Measurements from ENCODE around the gene MDFIC. TPM values are rescaled to one million over a fixed set of nuclear protein-coding genes. Genes with fewer than 3 reads are reported as not detected.

MDFIC gene
- total RNA-seq, 2 donors from 2014 or later = 17.1 to 35.0 TPM

DNA sequence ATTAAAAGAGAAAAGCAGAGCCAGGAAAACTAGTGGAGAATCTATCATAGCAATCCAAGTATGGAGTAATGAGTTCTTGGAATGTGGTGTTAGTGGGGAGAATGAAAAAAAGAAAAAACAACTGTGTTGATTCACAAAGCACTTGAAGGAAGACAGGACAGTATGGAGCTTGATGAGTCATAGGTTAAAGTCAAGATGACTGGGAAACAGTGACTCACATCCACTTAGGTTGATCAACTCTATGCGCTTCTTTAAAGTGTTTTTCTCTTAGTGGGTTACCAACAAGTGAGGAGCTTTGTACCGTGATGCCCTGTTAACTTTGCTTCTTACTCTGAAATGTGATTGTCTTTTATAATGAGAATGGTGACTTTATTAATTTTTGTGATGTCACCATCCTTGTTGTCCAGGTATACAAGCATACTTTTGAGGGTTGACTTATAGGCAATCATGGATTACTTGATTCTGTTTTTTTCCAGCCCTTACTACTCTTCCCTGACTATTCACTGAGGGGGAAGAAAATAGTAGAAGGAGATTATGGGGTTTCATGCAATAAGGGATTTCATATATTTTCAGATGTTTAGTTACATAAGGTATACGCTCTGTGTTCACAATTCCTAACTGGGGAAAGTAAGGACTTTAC is 32.1 kb upstream of the MDFIC start:
- H3K4me1 ChIP-seq = no peaks in the 10 kb centered on the region
- TF ChIP-seq, protein P1, sequence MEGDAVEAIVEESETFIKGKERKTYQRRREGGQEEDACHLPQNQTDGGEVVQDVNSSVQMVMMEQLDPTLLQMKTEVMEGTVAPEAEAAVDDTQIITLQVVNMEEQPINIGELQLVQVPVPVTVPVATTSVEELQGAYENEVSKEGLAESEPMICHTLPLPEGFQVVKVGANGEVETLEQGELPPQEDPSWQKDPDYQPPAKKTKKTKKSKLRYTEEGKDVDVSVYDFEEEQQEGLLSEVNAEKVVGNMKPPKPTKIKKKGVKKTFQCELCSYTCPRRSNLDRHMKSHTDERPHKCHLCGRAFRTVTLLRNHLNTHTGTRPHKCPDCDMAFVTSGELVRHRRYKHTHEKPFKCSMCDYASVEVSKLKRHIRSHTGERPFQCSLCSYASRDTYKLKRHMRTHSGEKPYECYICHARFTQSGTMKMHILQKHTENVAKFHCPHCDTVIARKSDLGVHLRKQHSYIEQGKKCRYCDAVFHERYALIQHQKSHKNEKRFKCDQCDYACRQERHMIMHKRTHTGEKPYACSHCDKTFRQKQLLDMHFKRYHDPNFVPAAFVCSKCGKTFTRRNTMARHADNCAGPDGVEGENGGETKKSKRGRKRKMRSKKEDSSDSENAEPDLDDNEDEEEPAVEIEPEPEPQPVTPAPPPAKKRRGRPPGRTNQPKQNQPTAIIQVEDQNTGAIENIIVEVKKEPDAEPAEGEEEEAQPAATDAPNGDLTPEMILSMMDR (IDR thresholded peaks at IDR 0.05) = no peak
- H3K27ac ChIP-seq = no peak overlapping the region
- no peak overlapping the region for H3K4me3 ChIP-seq
- no peak for DNase-seq (ENCODE audit: low spot score)
- H3K27me3 ChIP-seq = no peaks in the 10 kb centered on the region
- no peaks in the 10 kb centered on the region for H3K36me3 ChIP-seq
- H3K9me3 ChIP-seq = no peaks in the 10 kb centered on the region

DNA sequence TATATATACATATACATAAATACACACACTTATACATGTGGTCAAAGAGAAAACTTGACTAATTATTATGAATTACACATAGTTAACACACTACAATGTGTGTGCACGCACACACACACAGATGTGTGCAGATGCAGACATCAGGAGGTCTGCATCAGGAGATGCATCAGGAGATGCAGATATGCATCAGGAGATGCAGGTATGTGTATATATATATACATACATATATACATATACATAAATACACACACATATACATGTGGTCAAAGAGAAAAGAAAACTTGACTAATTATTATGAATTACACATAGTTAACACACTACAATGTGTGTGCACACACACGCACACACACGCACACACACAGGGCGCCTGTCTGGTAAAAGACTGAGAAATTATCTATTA is 31.3 kb upstream of the MDFIC start:
- H3K27ac ChIP-seq = no peak overlapping the region
- no peaks in the 10 kb centered on the region for H3K36me3 ChIP-seq
- H3K27me3 ChIP-seq = no peaks in the 10 kb centered on the region
- TF ChIP-seq, protein P1 (IDR thresholded peaks at IDR 0.05) = no peak
- no peaks in the 10 kb centered on the region for H3K4me1 ChIP-seq
- DNase-seq (ENCODE audit: low spot score) = no peak
- H3K4me3 ChIP-seq = no peak overlapping the region
- H3K9me3 ChIP-seq = no peaks in the 10 kb centered on the region

DNA sequence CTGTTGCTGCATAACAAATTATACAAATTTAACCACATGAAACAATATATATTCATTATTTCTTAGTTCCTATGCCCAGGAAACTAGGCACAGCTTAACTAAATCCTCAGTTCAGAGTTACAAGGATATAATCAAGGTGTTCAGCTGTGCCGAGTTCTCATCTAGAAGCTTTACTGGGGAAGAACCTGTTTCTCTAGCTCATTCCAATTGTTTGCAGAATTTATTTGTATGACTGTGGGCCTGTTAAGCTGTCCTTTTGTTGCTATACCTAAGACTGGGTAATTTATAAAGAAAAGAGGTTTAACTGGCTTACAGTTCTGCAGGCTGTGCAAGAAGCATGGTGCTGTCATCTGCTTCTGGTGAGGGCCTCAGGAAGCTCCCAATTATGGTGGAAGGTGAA is 21.8 kb upstream of the MDFIC start:
- no peaks in the 10 kb centered on the region for H3K4me1 ChIP-seq
- H3K27ac ChIP-seq = no peak overlapping the region
- no peaks in the 10 kb centered on the region for H3K36me3 ChIP-seq
- DNase-seq (ENCODE audit: low spot score) = no peak
- TF ChIP-seq, protein P1 (IDR thresholded peaks at IDR 0.05) = no peak
- H3K4me3 ChIP-seq = no peak overlapping the region
- H3K27me3 ChIP-seq = no peaks in the 10 kb centered on the region
- no peaks in the 10 kb centered on the region for H3K9me3 ChIP-seq

DNA sequence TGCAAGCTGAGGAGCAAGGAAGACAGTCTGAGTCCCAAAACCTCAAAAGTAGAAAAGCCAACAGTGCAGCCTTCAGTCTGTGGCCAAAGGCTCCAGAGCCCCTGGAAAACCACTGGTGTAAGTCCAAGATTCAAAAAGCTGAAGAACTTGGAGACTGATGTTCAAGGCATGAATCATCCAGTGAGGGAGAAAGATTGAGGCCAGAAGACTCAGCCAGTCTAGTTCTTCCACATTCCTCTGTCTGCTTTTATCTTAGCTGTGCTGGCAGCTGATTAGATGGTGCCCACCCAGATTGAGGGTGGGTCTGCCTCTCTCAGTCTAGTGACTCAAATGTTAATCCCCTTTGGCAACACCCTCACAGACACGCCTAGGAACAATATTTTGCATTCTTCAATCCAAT is 20.1 kb upstream of the MDFIC start:
- Histone ChIP-seq H3K9me3 (no peaks in the 10 kb centered on the region), H3K27ac (no peak overlapping the region), H3K4me1 (no peaks in the 10 kb centered on the region), H3K36me3 (no peaks in the 10 kb centered on the region), H3K27me3 (no peaks in the 10 kb centered on the region), H3K4me3 (no peak overlapping the region)
- TF ChIP-seq, protein P1 (IDR thresholded peaks at IDR 0.05) = no peak
- no peak for DNase-seq (ENCODE audit: low spot score)

DNA sequence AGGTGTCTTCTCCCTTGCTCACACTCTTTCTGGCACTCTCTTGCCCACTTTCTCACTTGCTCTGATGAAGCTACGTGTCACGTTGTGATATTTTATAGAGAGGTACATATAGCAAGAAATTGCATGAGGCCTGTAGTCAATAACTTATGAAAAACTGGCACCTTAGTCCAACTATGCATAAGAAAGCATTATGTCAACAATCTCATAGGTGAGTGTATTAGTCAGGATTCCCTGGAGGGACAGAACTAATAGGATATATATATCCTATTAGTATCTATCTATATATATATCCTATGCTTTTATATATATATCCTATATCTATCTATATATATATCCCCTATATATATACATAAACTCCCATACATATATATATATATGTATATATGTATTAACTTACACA is 18.8 kb upstream of the MDFIC start:
- no peak for DNase-seq (ENCODE audit: low spot score)
- H3K27ac ChIP-seq = no peak overlapping the region
- no peaks in the 10 kb centered on the region for H3K27me3 ChIP-seq
- TF ChIP-seq, protein P1 (IDR thresholded peaks at IDR 0.05) = no peak
- H3K9me3 ChIP-seq = peaks cover 0 to 1% of the 10 kb centered on the region in 2 donors
- H3K36me3 ChIP-seq = no peaks in the 10 kb centered on the region
- H3K4me3 ChIP-seq = no peak overlapping the region
- H3K4me1 ChIP-seq = no peaks in the 10 kb centered on the region

DNA sequence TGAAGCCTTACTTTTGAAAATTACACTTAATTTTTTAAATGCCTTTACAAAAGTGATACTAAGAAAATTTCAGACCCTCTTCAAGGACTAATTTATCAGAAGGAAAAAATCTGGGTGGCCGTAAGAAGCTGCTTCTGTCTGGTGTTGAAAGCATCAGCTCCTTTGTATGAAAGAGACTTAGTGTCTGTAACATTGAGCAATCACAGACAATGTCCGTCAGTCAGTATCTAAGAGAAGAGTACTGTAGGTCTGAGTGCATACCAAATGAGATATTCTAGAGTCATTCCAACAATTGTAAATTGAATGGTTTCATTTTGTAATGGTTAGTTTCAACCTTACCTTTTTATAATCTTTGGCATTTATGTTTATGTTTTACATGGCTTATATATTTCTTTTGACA is 11.1 kb upstream of the MDFIC start:
- Histone ChIP-seq H3K27ac (no peak overlapping the region), H3K27me3 (no peaks in the 10 kb centered on the region), H3K4me3 (no peak overlapping the region), H3K9me3 (peaks cover 0 to 6% of the 10 kb centered on the region in 2 donors), H3K4me1 (no peaks in the 10 kb centered on the region), H3K36me3 (no peaks in the 10 kb centered on the region)
- DNase-seq (ENCODE audit: low spot score) = no peak
- TF ChIP-seq, protein P1 (IDR thresholded peaks at IDR 0.05) = no peak

Data from right atrium auricular region (tissue), 2 donors.